Mucosa of descending colon (tissue), 3 donors: Measurements from ENCODE around the gene FBXO46. TPM values are rescaled to one million over a fixed set of nuclear protein-coding genes. Genes with fewer than 3 reads are reported as not detected.
A peak's percentile ranks its signal among the peaks of the same experiment; 100 is the strongest.

Experiments used
- ATAC-seq: fragments of 200-7000 bp; cut with Tn5 transposase; one replicate; pipeline ENCODE4 v1.9.1; 2020; ENCODE audit warnings: mild to moderate bottlenecking, moderate library complexity
- DNase-seq, 3 donors: peaks; one replicate each; pipeline ENCODE4 v3.0.0-alpha.2; 2020
- H3K36me3 ChIP-seq: fragments of 200-600 bp; one replicate; pipeline ENCODE4 v1.8.0; 2021; ENCODE audit warnings: low read depth, mild to moderate bottlenecking
- H3K4me1 ChIP-seq: fragments of 200-600 bp; one replicate; pipeline ENCODE4 v1.8.0; 2021; ENCODE audit warnings: low read depth, mild to moderate bottlenecking
- H3K4me3 ChIP-seq: fragments of 200-600 bp; one replicate; pipeline ENCODE4 v1.8.0; 2021; ENCODE audit warnings: mild to moderate bottlenecking
- H3K9me3 ChIP-seq: fragments of 200-600 bp; one replicate; pipeline ENCODE4 v1.8.0; 2021; ENCODE audit warnings: mild to moderate bottlenecking
- intact Hi-C, 2 donors: fragments of 100-400 bp; cut with DNase I in 1 of 2; cut with micrococcal nuclease in 1 of 2; formaldehyde crosslinking; loops; one replicate each; pipeline versions ENCODE4 v1.11.0 to v1.11.1; 2022; cut with DNase I, micrococcal nuclease
- total RNA-seq, 3 donors: library from RNA; stranded (reverse); fragmentation: NEBNext Ultra II Directional in 2 of 3; extraction: Animal tissue kit (Norgen Biotek cat#: 25700) in 2 of 3; gene quantifications; one replicate each; pipeline versions ENCODE4 v1.2.1 to v1.2.4, GENCODE V29; 2021 to 2023
- TF ChIP-seq, protein P1 (sequence below): fragments of 200-600 bp; IDR thresholded peaks from one replicate; pipeline ENCODE4 v1.8.0; 2022; ENCODE audit warnings: antibody characterized with exemption, mild to moderate bottlenecking
- donor health status: DM: no; HTN: no; CAD: no; lungs with moderate emphysema.
- donor health status: DM: no; HTN: no; CAD: no.
- donor health status: DM: no; HTN: yes; CAD: no.

Gene FBXO46
- total RNA-seq, 3 donors from 2014 or later, result 30.1 to 34.0 (median 32.3) TPM

GRCh38 chr19:45771311-45771933, 40.7 kb upstream of the FBXO46 start:
- intact Hi-C loops, result no loop called here

DNA sequence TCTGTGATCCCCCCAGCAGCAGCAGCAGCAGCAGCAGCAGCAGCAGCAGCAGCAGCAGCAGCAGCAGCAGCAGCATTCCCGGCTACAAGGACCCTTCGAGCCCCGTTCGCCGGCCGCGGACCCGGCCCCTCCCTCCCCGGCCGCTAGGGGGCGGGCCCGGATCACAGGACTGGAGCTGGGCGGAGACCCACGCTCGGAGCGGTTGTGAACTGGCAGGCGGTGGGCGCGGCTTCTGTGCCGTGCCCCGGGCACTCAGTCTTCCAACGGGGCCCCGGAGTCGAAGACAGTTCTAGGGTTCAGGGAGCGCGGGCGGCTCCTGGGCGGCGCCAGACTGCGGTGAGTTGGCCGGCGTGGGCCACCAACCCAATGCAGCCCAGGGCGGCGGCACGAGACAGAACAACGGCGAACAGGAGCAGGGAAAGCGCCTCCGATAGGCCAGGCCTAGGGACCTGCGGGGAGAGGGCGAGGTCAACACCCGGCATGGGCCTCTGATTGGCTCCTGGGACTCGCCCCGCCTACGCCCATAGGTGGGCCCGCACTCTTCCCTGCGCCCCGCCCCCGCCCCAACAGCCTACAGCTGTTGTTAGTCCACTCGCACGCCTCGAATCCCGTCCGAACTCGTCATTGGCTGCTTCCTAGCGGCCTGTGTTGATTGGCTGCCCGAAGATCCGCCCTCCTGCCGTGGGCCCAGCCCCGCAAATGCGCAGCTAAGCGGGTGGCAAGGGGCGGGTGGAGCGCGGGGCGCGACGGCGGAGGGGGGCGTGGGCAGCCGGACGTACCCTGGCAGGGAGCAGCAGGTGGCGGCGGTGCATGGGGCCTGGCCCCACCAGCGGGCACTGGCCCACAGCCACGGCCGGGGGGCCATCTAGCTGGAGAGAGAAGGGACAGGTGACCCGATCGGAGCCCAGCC, 39.8 kb upstream of the FBXO46 start:
- DNase-seq, result peak; percentile 95 to 98 (median 96)
- H3K4me1 ChIP-seq, result peaks cover 22% of the 10 kb centered on the region
- ATAC-seq, result peak; percentile 77
- H3K9me3 ChIP-seq, result no peaks in the 10 kb centered on the region
- peak overlapping the region; percentile 19 for H3K4me3 ChIP-seq
- TF ChIP-seq, protein P1, sequence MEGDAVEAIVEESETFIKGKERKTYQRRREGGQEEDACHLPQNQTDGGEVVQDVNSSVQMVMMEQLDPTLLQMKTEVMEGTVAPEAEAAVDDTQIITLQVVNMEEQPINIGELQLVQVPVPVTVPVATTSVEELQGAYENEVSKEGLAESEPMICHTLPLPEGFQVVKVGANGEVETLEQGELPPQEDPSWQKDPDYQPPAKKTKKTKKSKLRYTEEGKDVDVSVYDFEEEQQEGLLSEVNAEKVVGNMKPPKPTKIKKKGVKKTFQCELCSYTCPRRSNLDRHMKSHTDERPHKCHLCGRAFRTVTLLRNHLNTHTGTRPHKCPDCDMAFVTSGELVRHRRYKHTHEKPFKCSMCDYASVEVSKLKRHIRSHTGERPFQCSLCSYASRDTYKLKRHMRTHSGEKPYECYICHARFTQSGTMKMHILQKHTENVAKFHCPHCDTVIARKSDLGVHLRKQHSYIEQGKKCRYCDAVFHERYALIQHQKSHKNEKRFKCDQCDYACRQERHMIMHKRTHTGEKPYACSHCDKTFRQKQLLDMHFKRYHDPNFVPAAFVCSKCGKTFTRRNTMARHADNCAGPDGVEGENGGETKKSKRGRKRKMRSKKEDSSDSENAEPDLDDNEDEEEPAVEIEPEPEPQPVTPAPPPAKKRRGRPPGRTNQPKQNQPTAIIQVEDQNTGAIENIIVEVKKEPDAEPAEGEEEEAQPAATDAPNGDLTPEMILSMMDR, result peak; percentile 89
- H3K36me3 ChIP-seq, result no peaks in the 10 kb centered on the region
- intact Hi-C loops, result no loop called here

More at GRCh38 chr19:45771311-45771933, 40.7 kb upstream of the FBXO46 start:
- TF ChIP-seq, protein P1, result no peak
- Histone ChIP-seq H3K9me3 (no peaks in the 10 kb centered on the region), H3K4me3 (no peak overlapping the region), H3K4me1 (peaks cover 18% of the 10 kb centered on the region), H3K36me3 (no peaks in the 10 kb centered on the region)
- DNase-seq (peak in 1 of 3 donors; percentile 72), ATAC-seq (no peak)

DNA sequence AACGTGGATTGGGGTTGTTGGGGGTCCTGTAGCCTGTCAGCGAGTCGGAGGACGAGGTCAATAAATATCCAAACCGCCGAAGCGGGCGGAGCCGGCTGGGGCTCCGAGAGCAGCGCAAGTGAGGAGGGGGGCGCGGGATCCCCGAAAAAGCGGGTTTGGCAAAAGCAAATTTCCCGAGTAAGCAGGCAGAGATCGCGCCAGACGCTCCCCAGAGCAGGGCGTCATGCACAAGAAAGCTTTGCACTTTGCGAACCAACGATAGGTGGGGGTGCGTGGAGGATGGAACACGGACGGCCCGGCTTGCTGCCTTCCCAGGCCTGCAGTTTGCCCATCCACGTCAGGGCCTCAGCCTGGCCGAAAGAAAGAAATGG, 39.1 kb upstream of the FBXO46 start:
- ATAC-seq (peak; percentile 3), DNase-seq (peak; percentile 64 to 80 (median 76))
- no peaks in the 10 kb centered on the region for H3K36me3 ChIP-seq
- peak overlapping the region; percentile 19 for H3K4me3 ChIP-seq
- H3K4me1 ChIP-seq, result peaks cover 23% of the 10 kb centered on the region
- TF ChIP-seq, protein P1, result no peak
- intact Hi-C loops, result no loop called here
- H3K9me3 ChIP-seq, result no peaks in the 10 kb centered on the region

GRCh38 chr19:45768984-45769782, 38.5 kb upstream of the FBXO46 start, which contains the start of gene SIX5:
Gene SIX5, minus strand, starts transcription at chr19:45769252. Its CDS starts 408 bp downstream, at chr19:45768844.
- TF ChIP-seq, protein P1, result no peak
- H3K4me1 ChIP-seq, result peaks cover 27% of the 10 kb centered on the region

DNA sequence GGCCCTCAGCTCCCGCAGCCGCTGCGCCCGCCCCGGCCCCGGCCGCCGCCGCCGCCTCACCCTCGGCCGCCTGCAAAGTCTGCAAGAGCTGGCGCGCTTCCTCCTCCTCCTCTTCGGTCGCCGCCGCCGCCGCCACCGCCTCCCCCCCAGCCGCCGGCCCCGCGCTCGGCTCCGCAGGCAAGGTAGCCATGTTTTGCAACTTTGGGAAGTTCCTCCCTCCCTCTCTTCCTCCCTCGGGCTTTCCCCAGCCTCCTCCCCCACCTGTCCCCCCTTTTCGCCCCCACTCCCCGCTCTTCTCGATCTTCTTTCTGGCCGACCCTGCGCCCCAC, 37.9 kb upstream of the FBXO46 start:
- TF ChIP-seq, protein P1, result no peak
- no peaks in the 10 kb centered on the region for H3K36me3 ChIP-seq
- peaks cover 30% of the 10 kb centered on the region for H3K4me1 ChIP-seq
- peak in 2 of 3 donors; percentile 70 for DNase-seq
- no peak for ATAC-seq
- H3K4me3 ChIP-seq, result peak overlapping the region; percentile 52
- H3K9me3 ChIP-seq, result no peaks in the 10 kb centered on the region
- intact Hi-C loops, result no loop called here

More at GRCh38 chr19:45768984-45769782, 38.5 kb upstream of the FBXO46 start, which contains the start of gene SIX5:
- intact Hi-C loops, result no loop called here
- H3K9me3 ChIP-seq, result no peaks in the 10 kb centered on the region
- ATAC-seq, result peak; percentile 69
- H3K4me3 ChIP-seq, result peak within 1 kb of the TSS; percentile 52
- DNase-seq, result peak; percentile 99 to 100 (median 99)
- no peaks in the 10 kb centered on the region for H3K36me3 ChIP-seq
